MM.1S (cell line): Measurements from ENCODE around the gene MITF.

Source experiments
- EZH2 ChIP-seq: fragments of 300-600 bp; sonication (generic); optimal IDR thresholded peaks from 2 replicates; pipeline ENCODE3; 2017; ENCODE audit warnings: low read depth, mild to moderate bottlenecking, antibody characterized with exemption, low read length, mixed read lengths
- TF ChIP-seq, protein P1 (sequence below): fragments of 300-600 bp; sonication (generic); IDR thresholded peaks from 2 replicates; pipeline ENCODE4 v1.5.1; 2016; ENCODE audit warnings: antibody characterized with exemption, low read length, mixed read lengths

DNA sequence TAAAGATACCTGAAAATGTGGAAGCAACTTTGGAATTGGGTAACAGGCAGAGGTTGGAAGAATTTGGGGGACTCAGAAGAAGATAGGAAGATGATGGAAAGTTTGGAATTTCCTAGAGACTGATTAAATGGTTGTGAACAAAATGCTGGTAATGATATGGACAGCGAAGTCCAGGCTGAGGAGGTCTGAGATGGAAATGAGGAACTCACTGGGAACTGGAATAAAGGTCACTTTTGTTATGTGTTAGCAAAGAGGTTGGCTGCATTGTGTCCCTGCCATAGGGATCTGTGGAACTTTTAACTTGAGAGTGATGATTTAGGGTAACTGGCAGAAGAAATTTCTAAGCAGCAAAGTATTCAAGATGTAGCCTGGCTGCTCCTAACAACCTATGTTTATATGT is 13.0 kb downstream of the MITF start:
- TF ChIP-seq, protein P1, sequence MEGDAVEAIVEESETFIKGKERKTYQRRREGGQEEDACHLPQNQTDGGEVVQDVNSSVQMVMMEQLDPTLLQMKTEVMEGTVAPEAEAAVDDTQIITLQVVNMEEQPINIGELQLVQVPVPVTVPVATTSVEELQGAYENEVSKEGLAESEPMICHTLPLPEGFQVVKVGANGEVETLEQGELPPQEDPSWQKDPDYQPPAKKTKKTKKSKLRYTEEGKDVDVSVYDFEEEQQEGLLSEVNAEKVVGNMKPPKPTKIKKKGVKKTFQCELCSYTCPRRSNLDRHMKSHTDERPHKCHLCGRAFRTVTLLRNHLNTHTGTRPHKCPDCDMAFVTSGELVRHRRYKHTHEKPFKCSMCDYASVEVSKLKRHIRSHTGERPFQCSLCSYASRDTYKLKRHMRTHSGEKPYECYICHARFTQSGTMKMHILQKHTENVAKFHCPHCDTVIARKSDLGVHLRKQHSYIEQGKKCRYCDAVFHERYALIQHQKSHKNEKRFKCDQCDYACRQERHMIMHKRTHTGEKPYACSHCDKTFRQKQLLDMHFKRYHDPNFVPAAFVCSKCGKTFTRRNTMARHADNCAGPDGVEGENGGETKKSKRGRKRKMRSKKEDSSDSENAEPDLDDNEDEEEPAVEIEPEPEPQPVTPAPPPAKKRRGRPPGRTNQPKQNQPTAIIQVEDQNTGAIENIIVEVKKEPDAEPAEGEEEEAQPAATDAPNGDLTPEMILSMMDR, result no peak
- no peak for TF ChIP-seq EZH2
